ENCODE measurements around the gene SSX2IP. TPM values are rescaled to one million over a fixed set of nuclear protein-coding genes. Genes with fewer than 3 reads are reported as not detected.
A peak's percentile ranks its signal among the peaks of the same experiment; 100 is the strongest.

SSX2IP gene
- total and polyA plus RNA-seq, 9 of the 15 experiments (the other 6 are each of a cell fraction or from before 2014, with no cell fraction given), result 20.6 to 96.7 (median 61.7) TPM

GRCh38 chr1:84690397-84691121 is at the start of gene SSX2IP (continued):
- TF ChIP-seq MEF2D (tag; conservative IDR thresholded peaks at IDR 0.05; ENCODE audit: low read depth) (no peak), KDM1A (IDR thresholded peaks at IDR 0.05) (peak; percentile 73), CBFB (CRISPR knock-in tag; IDR thresholded peaks at IDR 0.05) (0 out of 2 replicates have a peak, but pooled peaks have one; percentile 48), SRSF7 (optimal IDR thresholded peaks at IDR 0.05; ENCODE audit: low read depth, low read length) (no peak), E2F6 (IDR thresholded peaks at IDR 0.05; ENCODE audit: borderline replicate concordance in 1 of 2, extremely low read depth in 1 of 2, insufficient read depth in 1 of 2, insufficient read length in 1 of 2, low read depth in 1 of 2, low read length in 1 of 2, poor library complexity in 1 of 2, severe bottlenecking in 1 of 2) (peak; percentile 48 to 74), ZNF224 (CRISPR knock-in tag; IDR thresholded peaks at IDR 0.05) (no peak), ZNF398 (CRISPR knock-in tag; IDR thresholded peaks at IDR 0.05) (no peak), ZNF347 (CRISPR knock-in tag; IDR thresholded peaks at IDR 0.05; ENCODE audit: low read depth) (no peak), MXI1 (IDR thresholded peaks at IDR 0.05; ENCODE audit: low read depth, low read length) (peak; percentile 67), ZNF23 (CRISPR knock-in tag; IDR thresholded peaks at IDR 0.05) (no peak), ZNF77 (CRISPR knock-in tag; IDR thresholded peaks at IDR 0.05) (no peak), TAF7 (tag; IDR thresholded peaks at IDR 0.05) (no peak), ZNF512 (tag; IDR thresholded peaks at IDR 0.05) (no peak), THRA (IDR thresholded peaks at IDR 0.05) (no peak), TEAD4 (IDR thresholded peaks at IDR 0.05; ENCODE audit: low read length) (peak; percentile 40; the same call in 1 of the 2 replicates), TEAD4 (CRISPR knock-in tag; IDR thresholded peaks at IDR 0.05; ENCODE audit: borderline replicate concordance) (no peak), CEBPZ (IDR thresholded peaks at IDR 0.05; ENCODE audit: borderline replicate concordance, low read depth, low read length) (no peak), NR2C1 (IDR thresholded peaks at IDR 0.05) (no peak), NR2C1 (tag; IDR thresholded peaks at IDR 0.05) (no peak)

Measured in K562 (cell line).